GM12878 (cell line): Measurements from ENCODE around the gene PLXNA4. TPM values are rescaled to one million over a fixed set of nuclear protein-coding genes. Genes with fewer than 3 reads are reported as not detected.

ENCODE experiments used
- ATAC-seq: fragments of 200-7000 bp; cut with Tn5 transposase; 3 replicates; pipeline ENCODE4 v1.9.1; 2020; ENCODE audit warnings: mild to moderate bottlenecking, moderate library complexity
- BruUV-seq: library from RNA; stranded (reverse); fragments of 400-500 nt; replicated peaks from 2 replicates; lab custom pipeline; 2021; lab: Mats Ljungman, UMichigan
- CTCF ChIA-PET: fragments of 300-600 bp; sonication (Branson Sonifier 250); formaldehyde crosslinking; extraction: SDS; loops from one replicate; lab custom pipeline; 2021; ENCODE audit warnings: inconsistent platforms; lab: Yijun Ruan, JAX
- POLR2A ChIA-PET: fragments of 350-600 bp; formaldehyde crosslinking; extraction: SDS; loops from one replicate; lab custom pipeline; 2021; ENCODE audit warnings: inconsistent platforms; lab: Charles Lee
- RAD21 ChIA-PET: fragments of 300-600 bp; sonication (Branson Sonifier 250); formaldehyde crosslinking; loops from one replicate; lab custom pipeline; 2023; ENCODE audit warnings: antibody characterized with exemption; ENCODE audit not compliant: unreplicated experiment; lab: Charles Lee
- SMC1A ChIA-PET: fragments of 300-600 bp; sonication (Branson Sonifier 250); formaldehyde crosslinking; loops from one replicate; lab custom pipeline; 2023; ENCODE audit not compliant: unreplicated experiment, uncharacterized antibody; lab: Charles Lee
- DNase-seq: peaks from one replicate; pipeline ENCODE4 v3.0.0-alpha.2; 2011; ENCODE audit warnings: low read depth, low spot score
- FAIRE-seq: peaks from 3 replicates; lab custom pipeline; 2011; peaks lifted over from hg19 to GRCh38; lab: Jason Lieb, UNC
- H2AFZ ChIP-seq: 2 replicates; pipeline ENCODE4 v1.6.0; 2011; ENCODE audit warnings: low read depth, low read length, control low read depth; ENCODE audit not compliant: control insufficient read depth
- H3K27ac ChIP-seq: 2 replicates; pipeline ENCODE4 v1.5.1; 2011; ENCODE audit warnings: control low read depth; ENCODE audit not compliant: control insufficient read depth, insufficient read depth
- H3K27me3 ChIP-seq, 2 experiments: replicated peaks in 1 of 2; 2 replicates each; pipeline versions ENCODE4 v1.6.0 to v1.6.1; 2011; ENCODE audit warnings: low read length in 1 of 2; ENCODE audit not compliant: control insufficient read depth in 2 of 2, insufficient read depth in 2 of 2
- H3K36me3 ChIP-seq, 2 experiments: 2 replicates each; pipeline ENCODE4 v1.5.1; 2011; ENCODE audit warnings: low read length in 1 of 2; ENCODE audit not compliant: control insufficient read depth in 2 of 2, insufficient read depth in 2 of 2
- H3K4me1 ChIP-seq: 2 replicates; pipeline ENCODE4 v1.6.1; 2011; ENCODE audit warnings: mild to moderate bottlenecking, low read length, moderate library complexity, mixed read lengths; ENCODE audit not compliant: control insufficient read depth, insufficient read depth
- H3K4me2 ChIP-seq: 2 replicates; pipeline ENCODE4 v1.6.0; 2011; ENCODE audit warnings: control low read depth; ENCODE audit not compliant: control insufficient read depth, insufficient read depth
- H3K4me3 ChIP-seq: fragments of 200-600 bp; sonication (generic); 2 replicates; pipeline ENCODE4 v1.5.1; 2016
- H3K79me2 ChIP-seq: 2 replicates; pipeline ENCODE4 v1.6.0; 2011; ENCODE audit warnings: low read length; ENCODE audit not compliant: control insufficient read depth, insufficient read depth
- H3K9ac ChIP-seq: 2 replicates; pipeline ENCODE4 v1.8.0; 2011; ENCODE audit warnings: low read length, control low read depth, mixed read lengths; ENCODE audit not compliant: control insufficient read depth, insufficient read depth
- H3K9me3 ChIP-seq: replicated peaks from 3 replicates; pipeline ENCODE4 v1.5.1; 2011; ENCODE audit warnings: mild to moderate bottlenecking, low read length; ENCODE audit not compliant: control insufficient read depth, insufficient read depth
- H4K20me1 ChIP-seq: 2 replicates; pipeline ENCODE4 v1.6.0; 2011; ENCODE audit not compliant: control insufficient read depth, insufficient read depth
- BCL3 ChIP-seq: IDR thresholded peaks from 2 replicates; pipeline ENCODE4 v1.6.1; 2011; ENCODE audit warnings: borderline replicate concordance, low read depth, mild to moderate bottlenecking, moderate library complexity, low read length; ENCODE audit not compliant: insufficient read depth, poor library complexity, severe bottlenecking
- CEBPB ChIP-seq, 2 experiments: fragments of 150-350 bp in 1 of 2; IDR thresholded peaks; 2 replicates each; pipeline ENCODE4 v1.6.1; 2012 to 2014; ENCODE audit warnings: low read depth in 2 of 2, low read length in 2 of 2, borderline replicate concordance in 1 of 2, inconsistent platforms in 1 of 2
- CHD2 ChIP-seq: IDR thresholded peaks from 2 replicates; pipeline ENCODE4 v1.6.1; 2011; ENCODE audit warnings: low read depth, low read length, improper control_type of control experiment, borderline replicate concordance
- CREM ChIP-seq: IDR thresholded peaks from 2 replicates; pipeline ENCODE4 v1.6.1; 2014; ENCODE audit warnings: antibody characterized with exemption, low read depth
- MTA3 ChIP-seq: IDR thresholded peaks from 2 replicates; pipeline ENCODE4 v1.6.1; 2012; ENCODE audit warnings: low read length, inconsistent platforms, borderline replicate concordance
- MXI1 ChIP-seq: fragments of 150-350 bp; IDR thresholded peaks from 2 replicates; pipeline ENCODE4 v1.6.1; 2011; ENCODE audit warnings: low read depth, mild to moderate bottlenecking, inconsistent platforms, low read length, improper control_type of control experiment
- PML ChIP-seq: IDR thresholded peaks from 2 replicates; pipeline ENCODE4 v1.6.1; 2012; ENCODE audit warnings: low read length, inconsistent platforms
- POLR2AphosphoS2 ChIP-seq: IDR thresholded peaks from 2 replicates; pipeline ENCODE4 v1.6.1; 2011; ENCODE audit warnings: low read depth, mild to moderate bottlenecking, low read length, improper control_type of control experiment, moderate library complexity
- TARDBP ChIP-seq: IDR thresholded peaks from 2 replicates; pipeline ENCODE4 v1.6.1; 2016; ENCODE audit warnings: borderline replicate concordance
- WRNIP1 ChIP-seq: IDR thresholded peaks from 2 replicates; pipeline ENCODE4 v1.6.1; 2011; ENCODE audit warnings: low read depth, low read length, improper control_type of control experiment, borderline replicate concordance
- ZNF384 ChIP-seq: IDR thresholded peaks from 2 replicates; pipeline ENCODE4 v1.6.1; 2012; ENCODE audit warnings: low read depth, mild to moderate bottlenecking, low read length, improper control_type of control experiment, borderline replicate concordance
- WGBS: methylation state at CpG from one replicate; pipeline ENCODE4 v1.1.6; 2016; ENCODE audit warnings: low lambda C conversion rate; ENCODE audit not compliant: insufficient replicate concordance, insufficient coverage; ENCODE audit errors: missing lambda C conversion rate; 5-methylcytosine and 5-hydroxymethylcytosine counted together
- in situ Hi-C: fragments of 300-500 bp; cut with MboI; formaldehyde crosslinking; loops from 9 replicates; pipeline ENCODE4 v1.14.3; 2018; ENCODE audit warnings: mixed read lengths
- intact Hi-C: fragments of 100-400 bp; cut with micrococcal nuclease; formaldehyde crosslinking; loops from one replicate; pipeline ENCODE4 v1.14.2; 2022; ENCODE audit not compliant: unreplicated experiment
- polyA plus RNA-seq, 11 experiments: library from polyadenylated mRNA; depleted of rRNA in 4 of 11; unstranded in 6 of 11; stranded (reverse) in 5 of 11; fragments of >200 nt; fragmentation: Nextera tagmentation in 4 of 11; fragmentation: Illumina TruSeq in 1 of 11; extraction: Ambion mirVana in 4 of 11; extraction: Trizol in 1 of 11; gene quantifications; 1 replicate in 1 of 11; 2 replicates in 10 of 11; pipeline versions ENCODE4 v1.2.1 to v1.2.3, GENCODE V29; 2011 to 2016; ENCODE audit warnings: inconsistent platforms in 2 of 11, missing spikeins in 2 of 11, low read depth in 1 of 11
- total RNA-seq, 4 experiments: library from RNA; depleted of rRNA in 3 of 4; stranded (reverse); fragments of >200 nt in 3 of 4; fragmentation: Illumina TruSeq in 1 of 4; extraction: Trizol in 1 of 4; gene quantifications; 2 replicates each; pipeline versions ENCODE4 v1.2.1 to v1.2.3, GENCODE V29; 2013 to 2021
- TF ChIP-seq, protein P1 (sequence below): IDR thresholded peaks from 2 replicates; pipeline ENCODE4 v1.6.1; 2012; ENCODE audit warnings: low read length, inconsistent platforms
- TF ChIP-seq, protein P2 (sequence below): IDR thresholded peaks from 2 replicates; pipeline ENCODE4 v1.6.1; 2012; ENCODE audit warnings: low read depth, low read length, improper control_type of control experiment

Gene PLXNA4
- total and polyA plus RNA-seq, 10 of the 15 experiments (the other 5 are each of a cell fraction or from before 2014, with no cell fraction given), result 0.03 TPM; not detected in 9

DNA sequence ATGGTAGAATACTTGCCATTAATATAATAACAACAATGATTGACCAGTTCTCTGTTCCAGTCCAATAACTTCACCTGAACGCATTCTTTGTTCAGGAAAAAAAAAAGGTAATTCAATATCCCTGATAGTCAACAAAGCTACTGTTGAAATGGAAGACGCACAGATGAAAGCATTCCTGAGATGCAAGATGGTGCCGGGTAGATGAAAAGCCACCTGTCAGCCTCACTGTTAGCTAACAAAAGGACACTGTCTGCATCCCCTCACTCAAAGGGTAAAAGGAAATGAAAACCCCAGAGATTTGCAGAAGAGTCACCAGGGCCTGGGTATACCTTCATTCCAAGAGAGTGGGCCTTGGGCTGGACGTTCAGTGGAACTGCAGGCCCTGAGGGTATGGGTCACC, 357.4 kb downstream of the PLXNA4 start:
- ChIA-PET RAD21 (no interaction called here), POLR2A (no interaction called here), SMC1A (no interaction called here), CTCF (no interaction called here)
- WGBS, result 42% methylated on average over 4 of the region's 4 CpGs
- in situ Hi-C loops (no loop called here), intact Hi-C loops (no loop called here)
- Histone ChIP-seq H3K4me2 (no peak overlapping the region), H2AFZ (no peak overlapping the region), H3K36me3 (no peaks in the 10 kb centered on the region), H3K4me1 (no peaks in the 10 kb centered on the region), H3K9me3 (no peaks in the 10 kb centered on the region), H3K79me2 (no peaks in the 10 kb centered on the region), H3K9ac (no peak overlapping the region), H3K27me3 (no peaks in the 10 kb centered on the region), H3K4me3 (no peak overlapping the region), H3K27ac (no peak overlapping the region), H4K20me1 (no peaks in the 10 kb centered on the region; the same call in 1 of the 2 replicates)
- no peak for FAIRE-seq
- ATAC-seq, result no peak
- no peak for DNase-seq
- no TSS peak for BruUV-seq
- TF ChIP-seq, protein P1, sequence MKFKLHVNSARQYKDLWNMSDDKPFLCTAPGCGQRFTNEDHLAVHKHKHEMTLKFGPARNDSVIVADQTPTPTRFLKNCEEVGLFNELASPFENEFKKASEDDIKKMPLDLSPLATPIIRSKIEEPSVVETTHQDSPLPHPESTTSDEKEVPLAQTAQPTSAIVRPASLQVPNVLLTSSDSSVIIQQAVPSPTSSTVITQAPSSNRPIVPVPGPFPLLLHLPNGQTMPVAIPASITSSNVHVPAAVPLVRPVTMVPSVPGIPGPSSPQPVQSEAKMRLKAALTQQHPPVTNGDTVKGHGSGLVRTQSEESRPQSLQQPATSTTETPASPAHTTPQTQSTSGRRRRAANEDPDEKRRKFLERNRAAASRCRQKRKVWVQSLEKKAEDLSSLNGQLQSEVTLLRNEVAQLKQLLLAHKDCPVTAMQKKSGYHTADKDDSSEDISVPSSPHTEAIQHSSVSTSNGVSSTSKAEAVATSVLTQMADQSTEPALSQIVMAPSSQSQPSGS, result no peak
- TF ChIP-seq, protein P2, sequence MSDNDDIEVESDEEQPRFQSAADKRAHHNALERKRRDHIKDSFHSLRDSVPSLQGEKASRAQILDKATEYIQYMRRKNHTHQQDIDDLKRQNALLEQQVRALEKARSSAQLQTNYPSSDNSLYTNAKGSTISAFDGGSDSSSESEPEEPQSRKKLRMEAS, result no peak
- TF ChIP-seq CEBPB (IDR thresholded peaks at IDR 0.05; ENCODE audit: borderline replicate concordance in 1 of 2, low read depth in 2 of 2, low read length in 2 of 2) (no peak), BCL3 (no peak), WRNIP1 (no peak), ZNF384 (no peak), TARDBP (no peak), CREM (no peak), POLR2AphosphoS2 (no peak), PML (no peak), MTA3 (no peak), MXI1 (no peak), CHD2 (no peak)
